Measurements from ENCODE around the gene POR.
"Not testable (repeated sequence)": the region's sequence is repeated elsewhere in the genome, so short reads cannot be mapped to it uniquely, and the experiment has no call there.

The POR gene

GRCh38 chr7:75992083-75992755 lies 77.3 kb downstream of the POR start:
- no peak for DNase-seq

- DNase-seq: peak; percentile 56
Observed at GRCh38 chr7:75993689-75994387, 78.9 kb downstream of the POR start.

GRCh38 chr7:75994388-75995051 lies 79.6 kb downstream of the POR start, which contains the start of gene TMEM120A:
Gene TMEM120A (minus strand): TSS chr7:75994595. CDS start chr7:75994570, 25 bp downstream.
- peak; percentile 92 for DNase-seq

- no peak for DNase-seq
Observed at GRCh38 chr7:75995052-75995471, 80.1 kb downstream of the POR start.

- no peak for DNase-seq
Observed at GRCh38 chr7:75995996-75996395, 81.0 kb downstream of the POR start.

- DNase-seq: no peak
Observed at GRCh38 chr7:75996476-75996875, 81.5 kb downstream of the POR start.

GRCh38 chr7:75998038-75998437 lies 83.1 kb downstream of the POR start:
- no peak for DNase-seq

GRCh38 chr7:76000566-76000965 lies 85.6 kb downstream of the POR start:
- no peak for DNase-seq

GRCh38 chr7:76002139-76002538 lies 87.2 kb downstream of the POR start:
- no peak for DNase-seq

GRCh38 chr7:76002822-76003221 lies 87.9 kb downstream of the POR start:
- DNase-seq: no peak

GRCh38 chr7:76003351-76003750 lies 88.4 kb downstream of the POR start:
- no peak for DNase-seq

- DNase-seq: not testable (repeated sequence)
Observed at GRCh38 chr7:76005004-76005403, 90.0 kb downstream of the POR start.

- no peak for DNase-seq
Observed at GRCh38 chr7:76008156-76008687, 93.3 kb downstream of the POR start.

- DNase-seq: no peak
Observed at GRCh38 chr7:76009672-76010600, 95.0 kb downstream of the POR start.

GRCh38 chr7:76011442-76011861 lies 96.5 kb downstream of the POR start:
- DNase-seq: peak; percentile 84

- DNase-seq: no peak
Observed at GRCh38 chr7:76016191-76016947, 101.4 kb downstream of the POR start.

GRCh38 chr7:76018520-76018919 lies 103.6 kb downstream of the POR start:
- not testable (repeated sequence) for DNase-seq

- DNase-seq: peak; percentile 61
Observed at GRCh38 chr7:76020031-76020714, 105.2 kb downstream of the POR start.

- no peak for DNase-seq
Observed at GRCh38 chr7:76022026-76022780, 107.2 kb downstream of the POR start.

- no peak for DNase-seq
Observed at GRCh38 chr7:76023002-76023401, 108.0 kb downstream of the POR start.
